ENCODE data around the gene RPS5. TPM values are rescaled to one million over a fixed set of nuclear protein-coding genes. Genes with fewer than 3 reads are reported as not detected.

RPS5 gene
- total and polyA plus RNA-seq, 9 of the 15 experiments (the other 6 are each of a cell fraction or from before 2014, with no cell fraction given) = 1,228 to 3,570 (median 2,484) TPM

DNA sequence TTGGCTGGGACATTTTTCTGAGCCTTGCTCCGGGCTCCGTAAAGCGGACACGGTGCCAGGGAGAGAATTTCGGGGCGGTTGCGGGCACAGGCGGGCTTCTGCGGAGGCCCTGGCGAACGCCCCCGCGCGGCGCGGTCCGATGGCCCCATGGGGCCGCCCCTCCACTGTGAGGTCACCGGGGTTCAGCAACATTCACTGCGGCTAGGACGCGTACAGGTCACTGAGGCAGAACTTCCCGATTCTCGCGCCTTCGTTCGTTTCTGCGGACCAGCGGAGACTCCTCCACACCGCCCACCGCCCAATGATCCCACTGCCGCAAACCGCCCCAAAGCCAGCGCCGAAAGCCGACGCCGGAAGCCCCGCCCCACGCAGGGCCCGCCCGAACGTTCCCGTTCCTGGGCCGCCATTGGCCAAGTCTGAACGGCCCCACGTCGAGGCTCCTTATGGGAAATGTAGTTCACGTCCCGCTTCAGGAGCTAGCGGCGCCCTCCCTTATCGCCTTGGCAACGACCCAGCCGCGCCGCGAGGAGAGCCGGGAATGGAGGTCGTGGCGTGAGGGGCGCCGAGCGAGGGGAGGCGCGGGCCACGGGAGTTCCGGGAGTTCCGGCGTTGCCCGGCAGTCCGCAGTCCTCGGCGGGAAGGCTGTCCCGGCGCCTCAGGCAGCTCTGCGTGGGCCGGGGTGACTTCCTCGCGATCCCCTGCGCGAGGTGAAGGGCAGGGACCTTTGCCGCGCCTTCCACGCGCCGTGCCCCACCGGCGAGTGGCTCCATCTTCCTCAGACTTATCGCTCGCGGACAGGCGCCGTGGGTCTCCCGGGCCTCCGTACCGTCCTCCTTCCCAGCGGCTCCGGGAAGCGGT lies 21.3 kb downstream of the RPS5 start, which contains the start of gene ZNF584 (continued):
- TF ChIP-seq PHF8 (IDR thresholded peaks at IDR 0.05; ENCODE audit: borderline replicate concordance, low read length) (peak; percentile 85), POLR2H (tag; IDR thresholded peaks at IDR 0.05; ENCODE audit: low read depth) (peak; percentile 88), ZKSCAN8 (CRISPR knock-in tag; IDR thresholded peaks at IDR 0.05) (no peak), SPI1 (IDR thresholded peaks at IDR 0.05; ENCODE audit: borderline replicate concordance, low read depth, low read length) (no peak), C11orf30 (IDR thresholded peaks at IDR 0.05; ENCODE audit: low read depth) (no peak), EP400 (IDR thresholded peaks at IDR 0.05) (peak; percentile 84), MBD2 (IDR thresholded peaks at IDR 0.05; ENCODE audit: borderline replicate concordance, low read depth) (peak; percentile 93), SMAD2 (IDR thresholded peaks at IDR 0.05; ENCODE audit: low read depth, low read length) (no peak), KAT8 (IDR thresholded peaks at IDR 0.05; ENCODE audit: low read depth) (no peak), MIER1 (IDR thresholded peaks at IDR 0.05; ENCODE audit: low read depth) (no peak), ELF2 (CRISPR knock-in tag; IDR thresholded peaks at IDR 0.05) (no peak), TAF9B (IDR thresholded peaks at IDR 0.05; ENCODE audit: partially characterized antibody) (peak; percentile 77), ZBTB8A (IDR thresholded peaks at IDR 0.05; ENCODE audit: partially characterized antibody) (no peak), STAT5B (CRISPR knock-in tag; IDR thresholded peaks at IDR 0.05) (no peak), PHF20 (IDR thresholded peaks at IDR 0.05; ENCODE audit: partially characterized antibody) (no peak)
- TF ChIP-seq, protein P1, sequence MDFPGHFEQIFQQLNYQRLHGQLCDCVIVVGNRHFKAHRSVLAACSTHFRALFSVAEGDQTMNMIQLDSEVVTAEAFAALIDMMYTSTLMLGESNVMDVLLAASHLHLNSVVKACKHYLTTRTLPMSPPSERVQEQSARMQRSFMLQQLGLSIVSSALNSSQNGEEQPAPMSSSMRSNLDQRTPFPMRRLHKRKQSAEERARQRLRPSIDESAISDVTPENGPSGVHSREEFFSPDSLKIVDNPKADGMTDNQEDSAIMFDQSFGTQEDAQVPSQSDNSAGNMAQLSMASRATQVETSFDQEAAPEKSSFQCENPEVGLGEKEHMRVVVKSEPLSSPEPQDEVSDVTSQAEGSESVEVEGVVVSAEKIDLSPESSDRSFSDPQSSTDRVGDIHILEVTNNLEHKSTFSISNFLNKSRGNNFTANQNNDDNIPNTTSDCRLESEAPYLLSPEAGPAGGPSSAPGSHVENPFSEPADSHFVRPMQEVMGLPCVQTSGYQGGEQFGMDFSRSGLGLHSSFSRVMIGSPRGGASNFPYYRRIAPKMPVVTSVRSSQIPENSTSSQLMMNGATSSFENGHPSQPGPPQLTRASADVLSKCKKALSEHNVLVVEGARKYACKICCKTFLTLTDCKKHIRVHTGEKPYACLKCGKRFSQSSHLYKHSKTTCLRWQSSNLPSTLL (IDR thresholded peaks at IDR 0.05) = no peak
- TF ChIP-seq, protein P2, sequence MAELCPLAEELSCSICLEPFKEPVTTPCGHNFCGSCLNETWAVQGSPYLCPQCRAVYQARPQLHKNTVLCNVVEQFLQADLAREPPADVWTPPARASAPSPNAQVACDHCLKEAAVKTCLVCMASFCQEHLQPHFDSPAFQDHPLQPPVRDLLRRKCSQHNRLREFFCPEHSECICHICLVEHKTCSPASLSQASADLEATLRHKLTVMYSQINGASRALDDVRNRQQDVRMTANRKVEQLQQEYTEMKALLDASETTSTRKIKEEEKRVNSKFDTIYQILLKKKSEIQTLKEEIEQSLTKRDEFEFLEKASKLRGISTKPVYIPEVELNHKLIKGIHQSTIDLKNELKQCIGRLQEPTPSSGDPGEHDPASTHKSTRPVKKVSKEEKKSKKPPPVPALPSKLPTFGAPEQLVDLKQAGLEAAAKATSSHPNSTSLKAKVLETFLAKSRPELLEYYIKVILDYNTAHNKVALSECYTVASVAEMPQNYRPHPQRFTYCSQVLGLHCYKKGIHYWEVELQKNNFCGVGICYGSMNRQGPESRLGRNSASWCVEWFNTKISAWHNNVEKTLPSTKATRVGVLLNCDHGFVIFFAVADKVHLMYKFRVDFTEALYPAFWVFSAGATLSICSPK (IDR thresholded peaks at IDR 0.05; ENCODE audit: borderline replicate concordance) = no peak
- TF ChIP-seq, protein P3, sequence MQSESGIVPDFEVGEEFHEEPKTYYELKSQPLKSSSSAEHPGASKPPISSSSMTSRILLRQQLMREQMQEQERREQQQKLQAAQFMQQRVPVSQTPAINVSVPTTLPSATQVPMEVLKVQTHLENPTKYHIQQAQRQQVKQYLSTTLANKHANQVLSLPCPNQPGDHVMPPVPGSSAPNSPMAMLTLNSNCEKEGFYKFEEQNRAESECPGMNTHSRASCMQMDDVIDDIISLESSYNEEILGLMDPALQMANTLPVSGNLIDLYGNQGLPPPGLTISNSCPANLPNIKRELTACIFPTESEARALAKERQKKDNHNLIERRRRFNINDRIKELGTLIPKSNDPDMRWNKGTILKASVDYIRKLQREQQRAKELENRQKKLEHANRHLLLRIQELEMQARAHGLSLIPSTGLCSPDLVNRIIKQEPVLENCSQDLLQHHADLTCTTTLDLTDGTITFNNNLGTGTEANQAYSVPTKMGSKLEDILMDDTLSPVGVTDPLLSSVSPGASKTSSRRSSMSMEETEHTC (IDR thresholded peaks at IDR 0.05) = 0 out of 2 replicates have a peak, but pooled peaks have one; percentile 10
- TF ChIP-seq, protein P4, sequence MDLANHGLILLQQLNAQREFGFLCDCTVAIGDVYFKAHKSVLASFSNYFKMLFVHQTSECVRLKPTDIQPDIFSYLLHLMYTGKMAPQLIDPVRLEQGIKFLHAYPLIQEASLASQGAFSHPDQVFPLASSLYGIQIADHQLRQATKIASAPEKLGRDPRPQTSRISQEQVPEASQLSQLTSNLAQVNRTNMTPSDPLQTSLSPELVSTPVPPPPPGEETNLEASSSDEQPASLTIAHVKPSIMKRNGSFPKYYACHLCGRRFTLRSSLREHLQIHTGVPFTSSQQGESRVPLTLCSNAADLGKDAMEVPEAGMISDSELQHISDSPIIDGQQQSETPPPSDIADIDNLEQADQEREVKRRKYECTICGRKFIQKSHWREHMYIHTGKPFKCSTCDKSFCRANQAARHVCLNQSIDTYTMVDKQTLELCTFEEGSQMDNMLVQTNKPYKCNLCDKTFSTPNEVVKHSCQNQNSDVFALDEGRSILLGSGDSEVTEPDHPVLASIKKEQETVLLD (IDR thresholded peaks at IDR 0.05) = peak; percentile 89
- TF ChIP-seq, protein P5, sequence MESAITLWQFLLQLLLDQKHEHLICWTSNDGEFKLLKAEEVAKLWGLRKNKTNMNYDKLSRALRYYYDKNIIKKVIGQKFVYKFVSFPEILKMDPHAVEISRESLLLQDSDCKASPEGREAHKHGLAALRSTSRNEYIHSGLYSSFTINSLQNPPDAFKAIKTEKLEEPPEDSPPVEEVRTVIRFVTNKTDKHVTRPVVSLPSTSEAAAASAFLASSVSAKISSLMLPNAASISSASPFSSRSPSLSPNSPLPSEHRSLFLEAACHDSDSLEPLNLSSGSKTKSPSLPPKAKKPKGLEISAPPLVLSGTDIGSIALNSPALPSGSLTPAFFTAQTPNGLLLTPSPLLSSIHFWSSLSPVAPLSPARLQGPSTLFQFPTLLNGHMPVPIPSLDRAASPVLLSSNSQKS (CRISPR knock-in tag; IDR thresholded peaks at IDR 0.05) = no peak
